Retinal pigment epithelial cell (primary cell): ENCODE measurements around the gene MED13L.
A peak's percentile ranks its signal among the peaks of the same experiment; 100 is the strongest.
"Not testable (repeated sequence)": the region's sequence is repeated elsewhere in the genome, so short reads cannot be mapped to it uniquely, and the experiment has no call there.

Experiments
- DNase-seq: peaks from one replicate; pipeline ENCODE4 v3.0.0-alpha.2; 2010; ENCODE audit warnings: low read depth
- H3K4me3 ChIP-seq: 2 replicates; pipeline ENCODE4 v1.5.1; 2011; ENCODE audit warnings: mild to moderate bottlenecking, low read length, control low read depth, moderate library complexity
- CTCF ChIP-seq: conservative IDR thresholded peaks from 2 replicates; pipeline ENCODE4 v1.5.1; 2011; ENCODE audit warnings: low read depth, low read length, control low read depth, inconsistent platforms

MED13L gene

GRCh38 chr12:115988212-115988611 lies 289.3 kb downstream of the MED13L start:
- DNase-seq, result no peak
- no peak for TF ChIP-seq CTCF
- H3K4me3 ChIP-seq, result no peak overlapping the region

GRCh38 chr12:115984616-115985015 lies 292.9 kb downstream of the MED13L start:
- no peak for TF ChIP-seq CTCF
- H3K4me3 ChIP-seq, result no peak overlapping the region
- DNase-seq, result no peak

GRCh38 chr12:115983226-115983798 lies 294.2 kb downstream of the MED13L start:
- peak; percentile 37 for TF ChIP-seq CTCF
- DNase-seq, result no peak
- no peak overlapping the region for H3K4me3 ChIP-seq

GRCh38 chr12:115980339-115980738 lies 297.2 kb downstream of the MED13L start:
- DNase-seq, result no peak
- H3K4me3 ChIP-seq, result no peak overlapping the region
- no peak for TF ChIP-seq CTCF

- no peak for TF ChIP-seq CTCF
- DNase-seq, result no peak
- no peak overlapping the region for H3K4me3 ChIP-seq
Measured at GRCh38 chr12:115979851-115980250, 297.6 kb downstream of the MED13L start.

GRCh38 chr12:115979351-115979750 lies 298.1 kb downstream of the MED13L start:
- DNase-seq, result no peak
- no peak overlapping the region for H3K4me3 ChIP-seq
- TF ChIP-seq CTCF, result no peak

- DNase-seq, H3K4me3 ChIP-seq: not testable (repeated sequence)
Measured at GRCh38 chr12:115976829-115977228, 300.7 kb downstream of the MED13L start.

GRCh38 chr12:115975411-115975810 lies 302.1 kb downstream of the MED13L start:
- no peak overlapping the region for H3K4me3 ChIP-seq
- DNase-seq, result no peak
- TF ChIP-seq CTCF, result no peak
